ENCODE results near the gene CYP26C1. TPM values are rescaled to one million over a fixed set of nuclear protein-coding genes. Genes with fewer than 3 reads are reported as not detected.

CYP26C1 gene
- total and polyA plus RNA-seq, 2 of the 13 experiments (the other 11 are each of a cell fraction or from before 2014, with no cell fraction given): 0.02 TPM; not detected in 1

GRCh38 chr10:93064874-93065660 is 4.5 kb downstream of the CYP26C1 start:
- POLR2A ChIA-PET: no interaction called here
- BruUV-seq (replicated peaks): no TSS peak
- TF ChIP-seq ZNF275 (CRISPR knock-in tag; IDR thresholded peaks at IDR 0.05; ENCODE audit: borderline replicate concordance) (no peak), GABPA (IDR thresholded peaks at IDR 0.05; ENCODE audit: low read depth, low read length) (no peak), GABPA (CRISPR knock-in tag; IDR thresholded peaks at IDR 0.05; ENCODE audit: low read depth) (no peak), ZEB1 (IDR thresholded peaks at IDR 0.05; ENCODE audit: insufficient replicate concordance, low read depth) (no peak), GABPB1 (CRISPR knock-in tag; IDR thresholded peaks at IDR 0.05) (no peak), ZNF383 (CRISPR knock-in tag; IDR thresholded peaks at IDR 0.05; ENCODE audit: borderline replicate concordance) (no peak), CREB3 (CRISPR knock-in tag; IDR thresholded peaks at IDR 0.05) (no peak), SP5 (CRISPR knock-in tag; IDR thresholded peaks at IDR 0.05; ENCODE audit: borderline replicate concordance, low read depth) (no peak), JUNB (CRISPR knock-in tag; IDR thresholded peaks at IDR 0.05; ENCODE audit: borderline replicate concordance) (no peak), FOXA1 (IDR thresholded peaks at IDR 0.05) (no peak), FOXA1 (CRISPR knock-in tag; IDR thresholded peaks at IDR 0.05) (no peak), CENPT (CRISPR knock-in tag; IDR thresholded peaks at IDR 0.05; ENCODE audit: low read depth) (no peak), SKI (IDR thresholded peaks at IDR 0.05; ENCODE audit: partially characterized antibody) (no peak)
- TF ChIP-seq, protein P1, sequence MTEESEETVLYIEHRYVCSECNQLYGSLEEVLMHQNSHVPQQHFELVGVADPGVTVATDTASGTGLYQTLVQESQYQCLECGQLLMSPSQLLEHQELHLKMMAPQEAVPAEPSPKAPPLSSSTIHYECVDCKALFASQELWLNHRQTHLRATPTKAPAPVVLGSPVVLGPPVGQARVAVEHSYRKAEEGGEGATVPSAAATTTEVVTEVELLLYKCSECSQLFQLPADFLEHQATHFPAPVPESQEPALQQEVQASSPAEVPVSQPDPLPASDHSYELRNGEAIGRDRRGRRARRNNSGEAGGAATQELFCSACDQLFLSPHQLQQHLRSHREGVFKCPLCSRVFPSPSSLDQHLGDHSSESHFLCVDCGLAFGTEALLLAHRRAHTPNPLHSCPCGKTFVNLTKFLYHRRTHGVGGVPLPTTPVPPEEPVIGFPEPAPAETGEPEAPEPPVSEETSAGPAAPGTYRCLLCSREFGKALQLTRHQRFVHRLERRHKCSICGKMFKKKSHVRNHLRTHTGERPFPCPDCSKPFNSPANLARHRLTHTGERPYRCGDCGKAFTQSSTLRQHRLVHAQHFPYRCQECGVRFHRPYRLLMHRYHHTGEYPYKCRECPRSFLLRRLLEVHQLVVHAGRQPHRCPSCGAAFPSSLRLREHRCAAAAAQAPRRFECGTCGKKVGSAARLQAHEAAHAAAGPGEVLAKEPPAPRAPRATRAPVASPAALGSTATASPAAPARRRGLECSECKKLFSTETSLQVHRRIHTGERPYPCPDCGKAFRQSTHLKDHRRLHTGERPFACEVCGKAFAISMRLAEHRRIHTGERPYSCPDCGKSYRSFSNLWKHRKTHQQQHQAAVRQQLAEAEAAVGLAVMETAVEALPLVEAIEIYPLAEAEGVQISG (CRISPR knock-in tag; IDR thresholded peaks at IDR 0.05): no peak

More at GRCh38 chr10:93064874-93065660, 4.5 kb downstream of the CYP26C1 start:
- H3K9me3 ChIP-seq (ENCODE audit: low read length): no peaks in the 10 kb centered on the region
- no peak overlapping the region for H3K27ac ChIP-seq (ENCODE audit: extremely low read length, insufficient read depth, low read length)
- H3K4me1 ChIP-seq (ENCODE audit: insufficient read depth, low read length): no peaks in the 10 kb centered on the region
- intact Hi-C loops (cut with micrococcal nuclease; ENCODE audit: unreplicated experiment): no loop called here
- WGBS (ENCODE audit: low lambda C conversion rate): 95% methylated on average over 5 of the region's 12 CpGs
- H3K9ac ChIP-seq (ENCODE audit: insufficient read depth, low read depth, low read length): no peak overlapping the region
- no peak overlapping the region for H2AFZ ChIP-seq (ENCODE audit: low read length)
- H3K27me3 ChIP-seq (ENCODE audit: control insufficient read depth in 1 of 2, insufficient read depth in 2 of 2, low read length in 2 of 2): peaks cover 0 to 11% of the 10 kb centered on the region in 2 experiments; a peak in 2 of 5 replicates
- peak overlapping the region in 1 of 3 experiments; percentile 52; a peak in 2 of 6 replicates for H3K4me3 ChIP-seq (replicated peaks in 1 of 3; ENCODE audit: insufficient read depth in 1 of 3, low read depth in 2 of 3, low read length in 3 of 3)
- no peaks in the 10 kb centered on the region for H3K79me2 ChIP-seq (ENCODE audit: insufficient read depth, low read length)
- H3K36me3 ChIP-seq (replicated peaks in 1 of 2; ENCODE audit: control insufficient read depth in 1 of 2, insufficient read depth in 2 of 2, low read length in 2 of 2): no peaks in the 10 kb centered on the region
- peak overlapping the region; percentile 60 for H3K4me2 ChIP-seq (ENCODE audit: low read depth, low read length)
- no peak for FAIRE-seq
- CTCF ChIA-PET (ENCODE audit: low intra/inter-chr PET ratio, low total read pairs): no interaction called here
- ATAC-seq: no peak
- no peaks in the 10 kb centered on the region for H4K20me1 ChIP-seq (ENCODE audit: insufficient read depth, low read length)
- DNase-seq (ENCODE audit: low spot score): no peak
- in situ Hi-C loops (cut with HindIII; ENCODE audit: extremely low pct_ligation_motif_present, low pct_unique_long_range_greater_than_20kb): no loop called here
